GM23338 (cell line): ENCODE data around the gene RALGPS1.

Source experiments
- CREB1 ChIP-seq: fragments of 250-450 bp; sonication (Bioruptor Pico); IDR thresholded peaks from 2 replicates; pipeline ENCODE4 v1.5.0; 2020; ENCODE audit warnings: low read depth, mild to moderate bottlenecking, moderate library complexity
- EZH2 ChIP-seq: fragments of 200-600 bp; sonication (generic); IDR thresholded peaks from one replicate; pipeline ENCODE4 v1.8.0; 2017; ENCODE audit warnings: antibody characterized with exemption, mild to moderate bottlenecking, low read depth; ENCODE audit not compliant: unreplicated experiment
- EZH2phosphoT487 ChIP-seq: fragments of 200-600 bp; sonication (generic); IDR thresholded peaks from one replicate; pipeline ENCODE4 v1.8.1; 2018; ENCODE audit warnings: antibody characterized with exemption; ENCODE audit not compliant: unreplicated experiment
- JUNB ChIP-seq: IDR thresholded peaks from one replicate; pipeline ENCODE4 v1.6.1; 2016; ENCODE audit warnings: antibody characterized with exemption; ENCODE audit not compliant: unreplicated experiment
- POLR2AphosphoS5 ChIP-seq: IDR thresholded peaks from 2 replicates; pipeline ENCODE4 v1.6.1; 2016; ENCODE audit warnings: antibody characterized with exemption, low read depth
- REST ChIP-seq: IDR thresholded peaks from one replicate; pipeline ENCODE4 v1.6.1; 2018; ENCODE audit warnings: antibody characterized with exemption; ENCODE audit not compliant: unreplicated experiment
- ZNF114 ChIP-seq: fragments of 250-450 bp; sonication (Bioruptor Pico); IDR thresholded peaks from 2 replicates; pipeline ENCODE4 v1.5.0; 2020; ENCODE audit warnings: mild to moderate bottlenecking, moderate library complexity
- ZNF462 ChIP-seq: fragments of 250-450 bp; sonication (Bioruptor Pico); IDR thresholded peaks from 2 replicates; pipeline ENCODE4 v1.5.0; 2020; ENCODE audit warnings: mild to moderate bottlenecking, moderate library complexity
- TF ChIP-seq, protein P1 (sequence below), 2 experiments: fragments of 200-600 bp in 1 of 2; sonication (generic) in 1 of 2; conservative IDR thresholded peaks; 2 replicates each; pipeline versions ENCODE4 v1.5.1 to v1.6.1; 2016 to 2017; ENCODE audit warnings: antibody characterized with exemption in 2 of 2, low read depth in 2 of 2, mild to moderate bottlenecking in 2 of 2, moderate library complexity in 1 of 2

DNA sequence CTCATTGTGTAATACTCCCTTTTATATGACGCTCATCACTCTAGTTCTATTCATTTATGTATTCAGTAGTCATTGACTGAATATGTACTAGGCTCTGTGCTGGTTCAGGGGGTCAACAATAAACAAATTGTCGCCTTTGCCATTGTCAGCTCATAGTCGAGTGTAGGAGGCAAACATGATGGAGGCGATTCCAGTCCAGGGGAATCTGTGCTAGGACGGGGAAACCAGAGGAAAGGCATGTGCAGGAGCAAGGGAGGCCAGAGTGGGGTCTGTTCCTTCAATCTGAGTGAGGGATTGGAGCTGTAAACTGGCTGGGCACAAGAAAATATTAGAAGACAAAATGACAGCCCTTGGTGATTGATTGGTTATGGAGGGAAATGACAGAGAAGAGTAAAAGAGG lies 123.9 kb downstream of the RALGPS1 start:
- TF ChIP-seq, protein P1, sequence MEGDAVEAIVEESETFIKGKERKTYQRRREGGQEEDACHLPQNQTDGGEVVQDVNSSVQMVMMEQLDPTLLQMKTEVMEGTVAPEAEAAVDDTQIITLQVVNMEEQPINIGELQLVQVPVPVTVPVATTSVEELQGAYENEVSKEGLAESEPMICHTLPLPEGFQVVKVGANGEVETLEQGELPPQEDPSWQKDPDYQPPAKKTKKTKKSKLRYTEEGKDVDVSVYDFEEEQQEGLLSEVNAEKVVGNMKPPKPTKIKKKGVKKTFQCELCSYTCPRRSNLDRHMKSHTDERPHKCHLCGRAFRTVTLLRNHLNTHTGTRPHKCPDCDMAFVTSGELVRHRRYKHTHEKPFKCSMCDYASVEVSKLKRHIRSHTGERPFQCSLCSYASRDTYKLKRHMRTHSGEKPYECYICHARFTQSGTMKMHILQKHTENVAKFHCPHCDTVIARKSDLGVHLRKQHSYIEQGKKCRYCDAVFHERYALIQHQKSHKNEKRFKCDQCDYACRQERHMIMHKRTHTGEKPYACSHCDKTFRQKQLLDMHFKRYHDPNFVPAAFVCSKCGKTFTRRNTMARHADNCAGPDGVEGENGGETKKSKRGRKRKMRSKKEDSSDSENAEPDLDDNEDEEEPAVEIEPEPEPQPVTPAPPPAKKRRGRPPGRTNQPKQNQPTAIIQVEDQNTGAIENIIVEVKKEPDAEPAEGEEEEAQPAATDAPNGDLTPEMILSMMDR (conservative IDR thresholded peaks at IDR 0.05; ENCODE audit: low read depth in 2 of 2), result no peak
- TF ChIP-seq EZH2phosphoT487, result no peak
- no peak for TF ChIP-seq EZH2
- TF ChIP-seq POLR2AphosphoS5, result no peak
- no peak for TF ChIP-seq REST
- TF ChIP-seq ZNF462 (CRISPR knock-in tag), result no peak
- no peak for TF ChIP-seq CREB1
- no peak for TF ChIP-seq JUNB
- no peak for TF ChIP-seq ZNF114 (CRISPR knock-in tag)
